Neural cell (in vitro differentiated cells): Measurements from ENCODE around the gene MFRP. TPM values are rescaled to one million over a fixed set of nuclear protein-coding genes. Genes with fewer than 3 reads are reported as not detected.

Experiments
- H2AFZ ChIP-seq: fragments of 200-600, 300-800 bp; sonication (generic), shearing (Covaris generic); 2 replicates; pipeline ENCODE4 v1.6.0; 2014; ENCODE audit warnings: low read depth, mild to moderate bottlenecking, antibody characterized with exemption, low read length, moderate library complexity
- H3F3A ChIP-seq: fragments of 200-600 bp; shearing (Covaris generic); 2 replicates; pipeline ENCODE4 v1.6.1; 2016; ENCODE audit warnings: mild to moderate bottlenecking, moderate library complexity, mixed read lengths, antibody characterized with exemption, low read length; ENCODE audit not compliant: insufficient read depth, poor library complexity, severe bottlenecking
- H3K27ac ChIP-seq: fragments of 200-600, 300-800 bp; sonication (generic), shearing (Covaris generic); 2 replicates; pipeline ENCODE4 v1.5.1; 2014; ENCODE audit warnings: mild to moderate bottlenecking, low read length, moderate library complexity
- H3K27me3 ChIP-seq: fragments of 300-800, 200-600 bp; sonication (generic), shearing (Covaris generic); 2 replicates; pipeline ENCODE4 v1.6.0; 2014; ENCODE audit warnings: mild to moderate bottlenecking, low read depth, low read length, moderate library complexity; ENCODE audit not compliant: insufficient read depth
- H3K36me3 ChIP-seq: fragments of 300-800, 200-600 bp; sonication (generic), shearing (Covaris generic); 2 replicates; pipeline ENCODE4 v1.5.1; 2014; ENCODE audit warnings: mild to moderate bottlenecking, antibody characterized with exemption, low read length, moderate library complexity; ENCODE audit not compliant: insufficient read depth
- H3K4me2 ChIP-seq: fragments of 300-800, 200-600 bp; sonication (generic), shearing (Covaris generic); 2 replicates; pipeline ENCODE4 v1.6.0; 2014; ENCODE audit warnings: mild to moderate bottlenecking, low read length
- H3K4me3 ChIP-seq: fragments of 300-800, 200-600 bp; sonication (generic), shearing (Covaris generic); 2 replicates; pipeline ENCODE4 v1.5.1; 2014; ENCODE audit warnings: mild to moderate bottlenecking, low read length, moderate library complexity
- H3K79me2 ChIP-seq: fragments of 200-600 bp; shearing (Covaris generic); replicated peaks from 2 replicates; pipeline ENCODE4 v1.6.0; 2014; ENCODE audit warnings: mild to moderate bottlenecking, low read length, moderate library complexity; ENCODE audit not compliant: insufficient read depth
- H3K9ac ChIP-seq: fragments of 300-800, 200-600 bp; sonication (generic), shearing (Covaris generic); 2 replicates; pipeline ENCODE4 v1.6.1; 2016; ENCODE audit warnings: mild to moderate bottlenecking, low read length, mixed read lengths
- H3K9me2 ChIP-seq: fragments of 200-600 bp; shearing (Covaris generic); 2 replicates; pipeline ENCODE4 v1.6.1; 2016; ENCODE audit warnings: mild to moderate bottlenecking, low read length, mixed read lengths; ENCODE audit not compliant: insufficient read depth
- H3K9me3 ChIP-seq: fragments of 200-600, 300-800 bp; sonication (generic), shearing (Covaris generic); 2 replicates; pipeline ENCODE4 v1.6.1; 2016; ENCODE audit warnings: mild to moderate bottlenecking, mixed run types, low read length, moderate library complexity, mixed read lengths
- H4K20me1 ChIP-seq: fragments of 200-600 bp; shearing (Covaris generic); 2 replicates; pipeline ENCODE4 v1.6.1; 2016; ENCODE audit warnings: mild to moderate bottlenecking, mixed run types; ENCODE audit not compliant: insufficient read depth
- CTCF ChIP-seq: fragments of 450-650 bp; IDR thresholded peaks from 2 replicates; pipeline ENCODE4 v1.5.1; 2014; ENCODE audit warnings: antibody characterized with exemption, mild to moderate bottlenecking, moderate library complexity; ENCODE audit not compliant: poor library complexity, severe bottlenecking
- EP300 ChIP-seq: fragments of 450-650 bp; conservative IDR thresholded peaks from 2 replicates; pipeline ENCODE4 v1.6.1; 2014; ENCODE audit warnings: antibody characterized with exemption, mild to moderate bottlenecking, moderate library complexity; ENCODE audit not compliant: poor library complexity, severe bottlenecking
- EZH2 ChIP-seq: fragments of 200-600, 300-800 bp; shearing (Covaris generic), sonication (generic); IDR thresholded peaks from 2 replicates; pipeline ENCODE4 v1.6.1; 2014; ENCODE audit warnings: antibody characterized with exemption, low read length, borderline replicate concordance, mild to moderate bottlenecking; ENCODE audit not compliant: insufficient read depth, poor library complexity, severe bottlenecking
- MXI1 ChIP-seq: fragments of 450-650 bp; conservative IDR thresholded peaks from 2 replicates; pipeline ENCODE4 v1.6.1; 2014; ENCODE audit warnings: antibody characterized with exemption, mild to moderate bottlenecking; ENCODE audit not compliant: poor library complexity, severe bottlenecking
- POLR2AphosphoS5 ChIP-seq: IDR thresholded peaks from 2 replicates; pipeline ENCODE4 v1.6.1; 2012
- RAD21 ChIP-seq: fragments of 450-650 bp; conservative IDR thresholded peaks from 2 replicates; pipeline ENCODE4 v1.6.1; 2014; ENCODE audit warnings: antibody characterized with exemption, mild to moderate bottlenecking, moderate library complexity
- REST ChIP-seq: IDR thresholded peaks from 2 replicates; pipeline ENCODE4 v1.6.1; 2012; ENCODE audit warnings: borderline replicate concordance
- SMC3 ChIP-seq: fragments of 450-650 bp; conservative IDR thresholded peaks from 2 replicates; pipeline ENCODE4 v1.6.1; 2014; ENCODE audit warnings: antibody characterized with exemption, mild to moderate bottlenecking, moderate library complexity; ENCODE audit not compliant: poor library complexity
- TAF1 ChIP-seq: IDR thresholded peaks from 2 replicates; pipeline ENCODE4 v1.6.1; 2012; ENCODE audit warnings: low read depth
- polyA plus RNA-seq: library from polyadenylated mRNA; depleted of rRNA; stranded (reverse); fragments of >200 nt; gene quantifications from 2 replicates; pipeline ENCODE4 v1.2.3, GENCODE V29; 2014

Gene MFRP
- polyA plus RNA-seq, 1 donor from 2014 or later: not detected

- no peaks in the 10 kb centered on the region for H3K36me3 ChIP-seq
These were observed 53.0 kb downstream of the MFRP start for GRCh38 chr11:119293461-119293860.

GRCh38 chr11:119290894-119291497 is 55.5 kb downstream of the MFRP start:
- Histone ChIP-seq H3K27ac (no peak overlapping the region), H3K9me3 (no peaks in the 10 kb centered on the region), H3K4me2 (no peak overlapping the region), H3K36me3 (no peaks in the 10 kb centered on the region), H3K9ac (no peak overlapping the region), H4K20me1 (no peaks in the 10 kb centered on the region), H3K9me2 (no peaks in the 10 kb centered on the region), H2AFZ (no peak overlapping the region), H3K4me3 (no peak overlapping the region), H3K27me3 (no peaks in the 10 kb centered on the region), H3F3A (no peaks in the 10 kb centered on the region), H3K79me2 (no peaks in the 10 kb centered on the region)
- TF ChIP-seq CTCF: no peak
- TF ChIP-seq TAF1: no peak
- no peak for TF ChIP-seq EZH2
- no peak for TF ChIP-seq EP300
- TF ChIP-seq REST: no peak

More at GRCh38 chr11:119293461-119293860, 53.0 kb downstream of the MFRP start:
- no peak overlapping the region for H2AFZ ChIP-seq
- no peaks in the 10 kb centered on the region for H3K27me3 ChIP-seq
- H3K9me2 ChIP-seq: no peaks in the 10 kb centered on the region
- H3K4me2 ChIP-seq: no peak overlapping the region
- no peaks in the 10 kb centered on the region for H3K79me2 ChIP-seq
- TF ChIP-seq EP300: no peak
- no peak for TF ChIP-seq MXI1
- no peak for TF ChIP-seq REST
- no peak for TF ChIP-seq EZH2
- TF ChIP-seq RAD21: no peak
- TF ChIP-seq SMC3: no peak
- TF ChIP-seq CTCF: no peak
- no peak for TF ChIP-seq TAF1
- TF ChIP-seq POLR2AphosphoS5: no peak
- H3K9ac ChIP-seq: no peak overlapping the region
- no peak overlapping the region for H3K27ac ChIP-seq
- no peak overlapping the region for H3K4me3 ChIP-seq
- H3K9me3 ChIP-seq: no peaks in the 10 kb centered on the region
- H4K20me1 ChIP-seq: no peaks in the 10 kb centered on the region
- no peaks in the 10 kb centered on the region for H3F3A ChIP-seq
